Measurements from ENCODE around the gene CTLA4. TPM values are rescaled to one million over a fixed set of nuclear protein-coding genes. Genes with fewer than 3 reads are reported as not detected.

CTLA4 gene
- total and polyA plus RNA-seq, 12 donors = 0.13 to 1.6 (median 0.61) TPM; not detected in 4

GRCh38 chr2:203826704-203827103, 40.9 kb upstream of the CTLA4 start:
- WGBS, 2 donors = 97 to 100% methylated on average over 1 of the region's 1 CpG
- H3K9me3 ChIP-seq = no peaks in the 10 kb centered on the region
- no peaks in the 10 kb centered on the region for H3K27me3 ChIP-seq
- no peaks in the 10 kb centered on the region for H3K36me3 ChIP-seq
- no peak overlapping the region for H3K27ac ChIP-seq
- peaks cover 0 to 3% (median 0%) of the 10 kb centered on the region in 9 donors for H3K4me1 ChIP-seq
- intact Hi-C loops (cut with DNase I) = no loop called here
- ATAC-seq (no peak), DNase-seq (no peak)
- TF ChIP-seq CTCF (IDR thresholded peaks at IDR 0.05) = no peak
- no peak overlapping the region for H3K4me3 ChIP-seq

- TF ChIP-seq CTCF (IDR thresholded peaks at IDR 0.05) = no peak
- intact Hi-C loops (cut with DNase I) = no loop called here
- DNase-seq (no peak), ATAC-seq (peak in 2 of 8 donors; percentile 47 to 53)
- H3K9me3 ChIP-seq = no peaks in the 10 kb centered on the region
- WGBS, 2 donors = 72 to 84% methylated on average over 9 of the region's 9 CpGs
- peaks cover 0 to 3% (median 0%) of the 10 kb centered on the region in 9 donors for H3K4me1 ChIP-seq
- H3K27ac ChIP-seq = no peak overlapping the region
- no peak overlapping the region for H3K4me3 ChIP-seq
- H3K27me3 ChIP-seq = no peaks in the 10 kb centered on the region
- no peaks in the 10 kb centered on the region for H3K36me3 ChIP-seq
Observed at GRCh38 chr2:203830304-203831055, 37.1 kb upstream of the CTLA4 start.

GRCh38 chr2:203835420-203835819, 32.2 kb upstream of the CTLA4 start:
- no peak for TF ChIP-seq CTCF (IDR thresholded peaks at IDR 0.05)
- WGBS, 2 donors = 93 to 96% methylated on average over 6 of the region's 6 CpGs
- peaks cover 0 to 3% (median 0%) of the 10 kb centered on the region in 9 donors for H3K4me1 ChIP-seq
- no peaks in the 10 kb centered on the region for H3K9me3 ChIP-seq
- ATAC-seq = no peak
- intact Hi-C loops (cut with DNase I) = no loop called here
- DNase-seq = no peak
- H3K36me3 ChIP-seq = no peaks in the 10 kb centered on the region
- no peak overlapping the region for H3K27ac ChIP-seq
- no peaks in the 10 kb centered on the region for H3K27me3 ChIP-seq
- H3K4me3 ChIP-seq = no peak overlapping the region

- Histone ChIP-seq H3K27me3 (no peaks in the 10 kb centered on the region), H3K27ac (no peak overlapping the region), H3K4me3 (no peak overlapping the region), H3K4me1 (peaks cover 0 to 5% (median 0%) of the 10 kb centered on the region in 9 donors), H3K9me3 (no peaks in the 10 kb centered on the region), H3K36me3 (no peaks in the 10 kb centered on the region)
- TF ChIP-seq CTCF (IDR thresholded peaks at IDR 0.05) = no peak
- intact Hi-C loops (cut with DNase I) = no loop called here
- DNase-seq = no peak
- ATAC-seq = no peak
- 90 to 91% methylated on average over 19 of the region's 19 CpGs for WGBS, 2 donors
Observed at GRCh38 chr2:203835892-203836800, 31.4 kb upstream of the CTLA4 start.

Measured in heart right ventricle (tissue), 16 donors.